ENCODE data around the gene GCN1.

Gene GCN1

DNA sequence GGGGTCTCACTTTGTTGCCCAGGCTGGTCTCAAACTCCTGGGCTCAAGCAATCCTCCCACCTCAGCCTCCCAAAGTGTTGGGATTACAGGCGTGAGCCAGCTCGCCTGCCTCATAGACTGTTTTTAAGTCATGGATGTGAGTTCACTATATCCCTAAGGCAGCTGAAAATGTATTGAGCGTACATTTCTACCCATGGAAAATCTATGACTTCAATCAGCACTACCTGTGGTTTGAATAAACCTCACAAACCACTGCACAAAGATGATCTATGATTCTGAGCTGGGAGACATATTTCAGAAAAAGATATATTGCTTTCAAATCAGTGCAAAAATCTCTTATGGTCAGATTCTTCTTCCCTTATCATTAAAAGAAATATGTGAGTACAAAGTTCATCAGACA, 22.5 kb downstream of the GCN1 start:
- no peak for DNase-seq (ENCODE audit: low read depth)
- no peak overlapping the region for H3K4me3 ChIP-seq (ENCODE audit: low read depth, low read length)
- TF ChIP-seq, protein P1, sequence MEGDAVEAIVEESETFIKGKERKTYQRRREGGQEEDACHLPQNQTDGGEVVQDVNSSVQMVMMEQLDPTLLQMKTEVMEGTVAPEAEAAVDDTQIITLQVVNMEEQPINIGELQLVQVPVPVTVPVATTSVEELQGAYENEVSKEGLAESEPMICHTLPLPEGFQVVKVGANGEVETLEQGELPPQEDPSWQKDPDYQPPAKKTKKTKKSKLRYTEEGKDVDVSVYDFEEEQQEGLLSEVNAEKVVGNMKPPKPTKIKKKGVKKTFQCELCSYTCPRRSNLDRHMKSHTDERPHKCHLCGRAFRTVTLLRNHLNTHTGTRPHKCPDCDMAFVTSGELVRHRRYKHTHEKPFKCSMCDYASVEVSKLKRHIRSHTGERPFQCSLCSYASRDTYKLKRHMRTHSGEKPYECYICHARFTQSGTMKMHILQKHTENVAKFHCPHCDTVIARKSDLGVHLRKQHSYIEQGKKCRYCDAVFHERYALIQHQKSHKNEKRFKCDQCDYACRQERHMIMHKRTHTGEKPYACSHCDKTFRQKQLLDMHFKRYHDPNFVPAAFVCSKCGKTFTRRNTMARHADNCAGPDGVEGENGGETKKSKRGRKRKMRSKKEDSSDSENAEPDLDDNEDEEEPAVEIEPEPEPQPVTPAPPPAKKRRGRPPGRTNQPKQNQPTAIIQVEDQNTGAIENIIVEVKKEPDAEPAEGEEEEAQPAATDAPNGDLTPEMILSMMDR (IDR thresholded peaks at IDR 0.05; ENCODE audit: insufficient read depth, low read depth, low read length, missing control alignments): no peak

DNA sequence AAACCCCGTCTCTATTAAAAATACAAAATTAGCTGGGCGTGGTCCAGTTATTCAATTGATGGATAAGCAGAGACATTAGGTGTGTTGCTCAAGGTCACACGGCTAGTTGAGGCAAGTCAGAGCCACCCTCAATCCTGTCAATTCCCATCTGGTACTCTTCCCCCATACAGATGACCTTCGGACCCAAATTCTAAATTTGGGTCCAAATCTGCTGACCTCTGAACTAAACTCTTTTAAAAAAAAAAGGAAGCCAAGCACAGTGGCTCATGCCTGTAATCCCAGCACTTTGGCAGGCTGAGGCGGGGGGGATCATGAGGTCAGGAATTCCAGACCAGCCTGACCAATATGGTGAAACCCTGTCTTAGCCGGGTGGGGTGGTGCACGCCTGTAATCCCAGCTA, 23.9 kb downstream of the GCN1 start:
- H3K4me3 ChIP-seq (ENCODE audit: low read depth, low read length): no peak overlapping the region
- TF ChIP-seq, protein P1 (IDR thresholded peaks at IDR 0.05; ENCODE audit: insufficient read depth, low read depth, low read length, missing control alignments): no peak
- DNase-seq (ENCODE audit: low read depth): no peak

DNA sequence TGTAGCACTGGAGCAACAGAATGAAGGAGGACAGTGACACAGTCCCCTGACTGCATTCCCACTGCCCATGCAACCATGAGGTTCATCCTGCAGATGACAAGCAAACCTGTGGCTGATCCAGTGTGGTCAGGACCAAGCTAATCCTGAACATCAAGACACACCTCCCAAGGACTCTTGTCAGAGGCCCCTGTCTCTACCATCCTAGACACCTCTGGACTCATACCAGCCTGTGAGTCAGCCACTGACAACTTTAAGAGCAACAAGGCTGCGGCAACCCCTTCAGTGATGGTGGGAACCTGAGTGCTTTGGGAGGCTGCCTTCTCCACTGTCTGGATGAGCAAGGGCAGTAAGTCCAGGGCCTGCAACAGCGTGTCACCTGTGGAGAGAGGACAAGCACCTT, 24.6 kb downstream of the GCN1 start:
- TF ChIP-seq, protein P1 (IDR thresholded peaks at IDR 0.05; ENCODE audit: insufficient read depth, low read depth, low read length, missing control alignments): no peak
- no peak for DNase-seq (ENCODE audit: low read depth)
- no peak overlapping the region for H3K4me3 ChIP-seq (ENCODE audit: low read depth, low read length)

DNA sequence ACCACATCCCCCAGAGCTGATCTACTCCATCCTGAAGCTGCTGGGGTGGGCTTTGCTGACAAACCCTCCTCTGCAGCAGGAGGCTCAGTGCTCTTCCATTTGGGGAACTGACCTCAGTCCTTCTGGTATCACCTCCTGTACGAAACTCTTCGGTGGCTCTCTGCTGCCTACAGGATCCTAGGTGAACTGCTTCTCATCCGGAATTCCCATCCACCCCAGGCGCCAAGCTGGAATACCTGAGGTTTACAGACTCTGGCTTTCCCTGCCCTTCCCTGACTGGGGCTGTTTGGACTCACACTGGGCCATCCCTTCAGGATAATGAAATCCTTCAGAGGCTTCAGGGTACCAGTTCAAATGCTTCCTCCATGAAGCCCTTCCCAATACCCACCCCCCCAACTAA, 26.2 kb downstream of the GCN1 start:
- DNase-seq (ENCODE audit: low read depth): no peak
- no peak overlapping the region for H3K4me3 ChIP-seq (ENCODE audit: low read depth, low read length)

DNA sequence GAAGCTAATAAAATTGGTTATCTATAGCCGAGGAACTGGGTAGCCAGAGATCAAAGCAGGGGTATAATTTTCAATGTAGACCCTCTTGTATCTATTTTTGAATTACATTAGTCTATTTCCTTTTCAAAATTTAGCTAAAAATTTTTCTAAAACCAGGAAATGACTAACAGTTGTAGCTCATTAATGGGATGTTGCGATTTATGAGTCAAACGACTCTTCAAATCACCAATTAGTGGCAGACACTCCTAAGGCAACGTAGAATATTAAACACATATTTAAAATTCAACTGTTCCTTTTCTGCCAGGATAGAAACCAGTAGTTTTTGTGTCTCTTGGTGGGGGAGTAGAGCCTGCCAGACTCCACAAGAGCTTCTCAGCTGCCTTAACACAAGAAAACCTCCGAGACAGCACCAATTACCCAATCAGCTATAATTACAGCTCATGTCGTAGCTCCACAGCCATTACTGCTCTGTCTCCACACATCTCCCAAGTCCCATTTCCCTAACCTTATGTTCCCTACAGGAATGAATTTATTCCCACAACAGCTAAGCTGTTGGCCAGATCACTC, 26.9 kb downstream of the GCN1 start:
- TF ChIP-seq, protein P1 (IDR thresholded peaks at IDR 0.05; ENCODE audit: insufficient read depth, low read depth, low read length, missing control alignments): no peak
- no peak for DNase-seq (ENCODE audit: low read depth)
- H3K4me3 ChIP-seq (ENCODE audit: low read depth, low read length): no peak overlapping the region

More for the DNA sequence above, 26.2 kb downstream of the GCN1 start:
- TF ChIP-seq, protein P1 (IDR thresholded peaks at IDR 0.05; ENCODE audit: insufficient read depth, low read depth, low read length, missing control alignments): no peak

DNA sequence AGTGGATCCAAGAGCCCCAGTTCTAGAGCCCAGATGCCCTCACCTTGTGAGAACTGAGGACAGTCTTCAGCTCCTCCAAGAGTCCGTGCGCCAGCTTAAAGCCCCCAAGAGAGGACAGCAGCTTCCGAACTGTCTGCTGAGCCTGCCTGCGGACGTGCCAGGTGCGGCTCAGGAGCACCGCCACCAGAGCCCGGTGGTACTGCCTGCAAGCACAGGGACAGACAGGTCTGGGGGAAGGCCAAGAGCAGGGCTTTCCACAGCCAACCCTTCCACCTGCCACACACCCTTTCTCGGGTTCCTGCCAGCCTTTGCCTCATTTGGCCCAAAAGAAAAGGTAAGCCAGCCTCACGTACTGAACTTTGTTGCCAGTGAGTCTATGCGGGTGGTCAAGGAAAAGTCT, 30.2 kb downstream of the GCN1 start:
- DNase-seq (ENCODE audit: low read depth): no peak
- H3K4me3 ChIP-seq (ENCODE audit: low read depth, low read length): no peak overlapping the region
- TF ChIP-seq, protein P1 (IDR thresholded peaks at IDR 0.05; ENCODE audit: insufficient read depth, low read depth, low read length, missing control alignments): no peak

DNA sequence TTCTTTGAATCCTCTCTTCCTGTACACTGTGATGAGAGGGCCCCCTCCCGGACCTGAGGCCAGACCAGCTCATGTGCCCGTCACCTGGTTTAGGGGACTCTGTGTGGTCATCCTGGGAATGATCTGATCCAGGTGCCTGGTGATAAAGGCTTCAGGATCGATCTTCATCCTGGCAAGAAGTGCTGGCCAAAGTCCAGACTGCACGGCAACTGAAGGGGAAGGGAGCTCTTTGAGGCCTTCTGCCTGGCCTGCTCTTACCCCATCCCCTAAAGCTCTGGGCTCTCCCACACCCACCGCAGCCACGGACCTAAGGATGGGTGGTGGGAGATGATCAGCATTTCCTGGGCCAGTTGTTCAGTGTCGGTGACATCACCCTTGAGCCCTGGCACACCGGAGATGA, 31.8 kb downstream of the GCN1 start:
- no peak for DNase-seq (ENCODE audit: low read depth)
- TF ChIP-seq, protein P1 (IDR thresholded peaks at IDR 0.05; ENCODE audit: insufficient read depth, low read depth, low read length, missing control alignments): no peak
- H3K4me3 ChIP-seq (ENCODE audit: low read depth, low read length): no peak overlapping the region

Measured in GM12865 (cell line).